ENCODE measurements around the gene CCT5.

Gene CCT5

DNA sequence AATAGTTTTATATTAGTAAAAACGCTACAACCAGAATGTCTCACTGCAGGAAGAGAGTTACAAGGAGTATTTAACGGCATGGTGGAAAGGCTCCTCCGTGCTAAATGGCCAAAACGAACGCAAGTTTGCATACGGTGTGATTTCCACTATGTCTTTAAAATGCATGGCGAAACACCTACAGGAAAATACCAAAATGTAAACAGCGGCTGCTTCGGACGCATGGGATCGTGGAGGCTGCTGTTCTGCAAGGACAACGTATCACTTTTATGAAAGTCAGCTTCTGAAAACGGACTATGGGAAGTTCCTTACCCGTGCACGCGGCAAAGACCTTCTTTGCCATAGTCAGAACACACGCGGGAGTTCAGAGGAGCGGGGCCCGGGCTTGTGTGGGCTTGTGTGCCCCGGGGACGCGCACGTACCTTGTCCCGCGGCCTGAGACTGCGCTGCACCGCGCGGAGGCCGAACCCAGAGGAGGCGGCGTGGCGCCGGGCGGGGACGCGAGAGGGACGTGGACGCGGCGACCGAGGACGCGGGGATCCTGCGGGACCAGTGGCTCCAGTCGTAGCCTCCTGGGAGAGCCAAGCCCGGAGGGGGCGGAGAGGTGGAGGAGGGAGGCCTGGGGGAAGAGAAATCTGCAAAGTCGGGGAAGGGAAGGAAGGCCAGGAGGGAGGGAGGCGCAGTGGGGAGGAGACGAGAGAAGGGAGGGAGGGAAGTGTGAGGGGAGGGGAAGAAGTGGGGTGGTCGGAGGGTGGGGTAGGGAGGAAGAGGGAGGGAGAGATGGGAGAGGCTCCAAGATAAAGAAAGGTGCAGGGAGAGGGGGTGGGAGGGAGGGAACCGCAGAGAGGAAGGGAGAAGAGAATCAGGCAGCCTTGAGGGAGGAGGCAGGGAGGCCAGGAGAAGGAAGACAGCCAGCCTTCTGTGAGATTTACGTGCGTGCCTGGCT, 57.4 kb downstream of the CCT5 start, which contains the start of gene CMBL (continued):
- peak; percentile 47; the same call in 1 of the 2 replicates for TF ChIP-seq ZNF146 (tag by site-specific recombination; IDR thresholded peaks at IDR 0.05)
- peak; percentile 99 for TF ChIP-seq ZNF2 (tag by site-specific recombination; IDR thresholded peaks at IDR 0.05)
- TF ChIP-seq ZNF600 (tag by site-specific recombination; IDR thresholded peaks at IDR 0.05) = peak; percentile 98
- TF ChIP-seq, protein P1, sequence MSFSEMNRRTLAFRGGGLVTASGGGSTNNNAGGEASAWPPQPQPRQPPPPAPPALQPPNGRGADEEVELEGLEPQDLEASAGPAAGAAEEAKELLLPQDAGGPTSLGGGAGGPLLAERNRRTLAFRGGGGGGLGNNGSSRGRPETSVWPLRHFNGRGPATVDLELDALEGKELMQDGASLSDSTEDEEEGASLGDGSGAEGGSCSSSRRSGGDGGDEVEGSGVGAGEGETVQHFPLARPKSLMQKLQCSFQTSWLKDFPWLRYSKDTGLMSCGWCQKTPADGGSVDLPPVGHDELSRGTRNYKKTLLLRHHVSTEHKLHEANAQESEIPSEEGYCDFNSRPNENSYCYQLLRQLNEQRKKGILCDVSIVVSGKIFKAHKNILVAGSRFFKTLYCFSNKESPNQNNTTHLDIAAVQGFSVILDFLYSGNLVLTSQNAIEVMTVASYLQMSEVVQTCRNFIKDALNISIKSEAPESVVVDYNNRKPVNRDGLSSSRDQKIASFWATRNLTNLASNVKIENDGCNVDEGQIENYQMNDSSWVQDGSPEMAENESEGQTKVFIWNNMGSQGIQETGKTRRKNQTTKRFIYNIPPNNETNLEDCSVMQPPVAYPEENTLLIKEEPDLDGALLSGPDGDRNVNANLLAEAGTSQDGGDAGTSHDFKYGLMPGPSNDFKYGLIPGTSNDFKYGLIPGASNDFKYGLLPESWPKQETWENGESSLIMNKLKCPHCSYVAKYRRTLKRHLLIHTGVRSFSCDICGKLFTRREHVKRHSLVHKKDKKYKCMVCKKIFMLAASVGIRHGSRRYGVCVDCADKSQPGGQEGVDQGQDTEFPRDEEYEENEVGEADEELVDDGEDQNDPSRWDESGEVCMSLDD (tag by site-specific recombination; IDR thresholded peaks at IDR 0.05) = peak; percentile 90
- TF ChIP-seq ZNF544 (tag by site-specific recombination; IDR thresholded peaks at IDR 0.05) = no peak
- TF ChIP-seq, protein P2, sequence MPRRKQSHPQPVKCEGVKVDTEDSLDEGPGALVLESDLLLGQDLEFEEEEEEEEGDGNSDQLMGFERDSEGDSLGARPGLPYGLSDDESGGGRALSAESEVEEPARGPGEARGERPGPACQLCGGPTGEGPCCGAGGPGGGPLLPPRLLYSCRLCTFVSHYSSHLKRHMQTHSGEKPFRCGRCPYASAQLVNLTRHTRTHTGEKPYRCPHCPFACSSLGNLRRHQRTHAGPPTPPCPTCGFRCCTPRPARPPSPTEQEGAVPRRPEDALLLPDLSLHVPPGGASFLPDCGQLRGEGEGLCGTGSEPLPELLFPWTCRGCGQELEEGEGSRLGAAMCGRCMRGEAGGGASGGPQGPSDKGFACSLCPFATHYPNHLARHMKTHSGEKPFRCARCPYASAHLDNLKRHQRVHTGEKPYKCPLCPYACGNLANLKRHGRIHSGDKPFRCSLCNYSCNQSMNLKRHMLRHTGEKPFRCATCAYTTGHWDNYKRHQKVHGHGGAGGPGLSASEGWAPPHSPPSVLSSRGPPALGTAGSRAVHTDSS (tag by site-specific recombination; IDR thresholded peaks at IDR 0.05) = no peak
- TF ChIP-seq BCL11B (tag by site-specific recombination; IDR thresholded peaks at IDR 0.05; ENCODE audit: low read depth) = peak; percentile 71; the same call in 1 of the 2 replicates
- peak; percentile 90 for TF ChIP-seq ZNF366 (tag by site-specific recombination; conservative IDR thresholded peaks at IDR 0.05)
- TF ChIP-seq TRIM28 (IDR thresholded peaks at IDR 0.05; ENCODE audit: borderline replicate concordance, low read length) = no peak
- TF ChIP-seq SALL2 (tag by site-specific recombination; IDR thresholded peaks at IDR 0.05; ENCODE audit: borderline replicate concordance) = no peak
- TF ChIP-seq, protein P3, sequence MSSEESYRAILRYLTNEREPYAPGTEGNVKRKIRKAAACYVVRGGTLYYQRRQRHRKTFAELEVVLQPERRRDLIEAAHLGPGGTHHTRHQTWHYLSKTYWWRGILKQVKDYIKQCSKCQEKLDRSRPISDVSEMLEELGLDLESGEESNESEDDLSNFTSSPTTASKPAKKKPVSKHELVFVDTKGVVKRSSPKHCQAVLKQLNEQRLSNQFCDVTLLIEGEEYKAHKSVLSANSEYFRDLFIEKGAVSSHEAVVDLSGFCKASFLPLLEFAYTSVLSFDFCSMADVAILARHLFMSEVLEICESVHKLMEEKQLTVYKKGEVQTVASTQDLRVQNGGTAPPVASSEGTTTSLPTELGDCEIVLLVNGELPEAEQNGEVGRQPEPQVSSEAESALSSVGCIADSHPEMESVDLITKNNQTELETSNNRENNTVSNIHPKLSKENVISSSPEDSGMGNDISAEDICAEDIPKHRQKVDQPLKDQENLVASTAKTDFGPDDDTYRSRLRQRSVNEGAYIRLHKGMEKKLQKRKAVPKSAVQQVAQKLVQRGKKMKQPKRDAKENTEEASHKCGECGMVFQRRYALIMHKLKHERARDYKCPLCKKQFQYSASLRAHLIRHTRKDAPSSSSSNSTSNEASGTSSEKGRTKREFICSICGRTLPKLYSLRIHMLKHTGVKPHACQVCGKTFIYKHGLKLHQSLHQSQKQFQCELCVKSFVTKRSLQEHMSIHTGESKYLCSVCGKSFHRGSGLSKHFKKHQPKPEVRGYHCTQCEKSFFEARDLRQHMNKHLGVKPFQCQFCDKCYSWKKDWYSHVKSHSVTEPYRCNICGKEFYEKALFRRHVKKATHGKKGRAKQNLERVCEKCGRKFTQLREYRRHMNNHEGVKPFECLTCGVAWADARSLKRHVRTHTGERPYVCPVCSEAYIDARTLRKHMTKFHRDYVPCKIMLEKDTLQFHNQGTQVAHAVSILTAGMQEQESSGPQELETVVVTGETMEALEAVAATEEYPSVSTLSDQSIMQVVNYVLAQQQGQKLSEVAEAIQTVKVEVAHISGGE (tag by site-specific recombination; conservative IDR thresholded peaks at IDR 0.05; ENCODE audit: low read depth) = peak; percentile 51
- TF ChIP-seq, protein P4, sequence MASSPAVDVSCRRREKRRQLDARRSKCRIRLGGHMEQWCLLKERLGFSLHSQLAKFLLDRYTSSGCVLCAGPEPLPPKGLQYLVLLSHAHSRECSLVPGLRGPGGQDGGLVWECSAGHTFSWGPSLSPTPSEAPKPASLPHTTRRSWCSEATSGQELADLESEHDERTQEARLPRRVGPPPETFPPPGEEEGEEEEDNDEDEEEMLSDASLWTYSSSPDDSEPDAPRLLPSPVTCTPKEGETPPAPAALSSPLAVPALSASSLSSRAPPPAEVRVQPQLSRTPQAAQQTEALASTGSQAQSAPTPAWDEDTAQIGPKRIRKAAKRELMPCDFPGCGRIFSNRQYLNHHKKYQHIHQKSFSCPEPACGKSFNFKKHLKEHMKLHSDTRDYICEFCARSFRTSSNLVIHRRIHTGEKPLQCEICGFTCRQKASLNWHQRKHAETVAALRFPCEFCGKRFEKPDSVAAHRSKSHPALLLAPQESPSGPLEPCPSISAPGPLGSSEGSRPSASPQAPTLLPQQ (tag by site-specific recombination; IDR thresholded peaks at IDR 0.05) = peak; percentile 78
- TF ChIP-seq ZBTB21 (tag by site-specific recombination; IDR thresholded peaks at IDR 0.05) = no peak
- TF ChIP-seq ZNF629 (tag by site-specific recombination; IDR thresholded peaks at IDR 0.05) = 0 out of 2 replicates have a peak, but pooled peaks have one; percentile 55
- peak; percentile 93 for TF ChIP-seq SP3 (tag by site-specific recombination; IDR thresholded peaks at IDR 0.05)
- no peak for TF ChIP-seq ZNF221 (tag by site-specific recombination; IDR thresholded peaks at IDR 0.05; ENCODE audit: borderline replicate concordance)
- peak; percentile 91 for TF ChIP-seq KLF7 (tag by site-specific recombination; IDR thresholded peaks at IDR 0.05; ENCODE audit: borderline replicate concordance)
- TF ChIP-seq, protein P5, sequence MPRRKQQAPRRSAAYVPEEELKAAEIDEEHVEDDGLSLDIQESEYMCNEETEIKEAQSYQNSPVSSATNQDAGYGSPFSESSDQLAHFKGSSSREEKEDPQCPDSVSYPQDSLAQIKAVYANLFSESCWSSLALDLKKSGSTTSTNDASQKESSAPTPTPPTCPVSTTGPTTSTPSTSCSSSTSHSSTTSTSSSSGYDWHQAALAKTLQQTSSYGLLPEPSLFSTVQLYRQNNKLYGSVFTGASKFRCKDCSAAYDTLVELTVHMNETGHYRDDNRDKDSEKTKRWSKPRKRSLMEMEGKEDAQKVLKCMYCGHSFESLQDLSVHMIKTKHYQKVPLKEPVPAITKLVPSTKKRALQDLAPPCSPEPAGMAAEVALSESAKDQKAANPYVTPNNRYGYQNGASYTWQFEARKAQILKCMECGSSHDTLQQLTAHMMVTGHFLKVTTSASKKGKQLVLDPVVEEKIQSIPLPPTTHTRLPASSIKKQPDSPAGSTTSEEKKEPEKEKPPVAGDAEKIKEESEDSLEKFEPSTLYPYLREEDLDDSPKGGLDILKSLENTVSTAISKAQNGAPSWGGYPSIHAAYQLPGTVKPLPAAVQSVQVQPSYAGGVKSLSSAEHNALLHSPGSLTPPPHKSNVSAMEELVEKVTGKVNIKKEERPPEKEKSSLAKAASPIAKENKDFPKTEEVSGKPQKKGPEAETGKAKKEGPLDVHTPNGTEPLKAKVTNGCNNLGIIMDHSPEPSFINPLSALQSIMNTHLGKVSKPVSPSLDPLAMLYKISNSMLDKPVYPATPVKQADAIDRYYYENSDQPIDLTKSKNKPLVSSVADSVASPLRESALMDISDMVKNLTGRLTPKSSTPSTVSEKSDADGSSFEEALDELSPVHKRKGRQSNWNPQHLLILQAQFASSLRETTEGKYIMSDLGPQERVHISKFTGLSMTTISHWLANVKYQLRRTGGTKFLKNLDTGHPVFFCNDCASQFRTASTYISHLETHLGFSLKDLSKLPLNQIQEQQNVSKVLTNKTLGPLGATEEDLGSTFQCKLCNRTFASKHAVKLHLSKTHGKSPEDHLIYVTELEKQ (tag by site-specific recombination; IDR thresholded peaks at IDR 0.05; ENCODE audit: borderline replicate concordance) = 0 out of 2 replicates have a peak, but pooled peaks have one; percentile 24
- no peak for TF ChIP-seq MEIS1 (CRISPR knock-in tag; IDR thresholded peaks at IDR 0.05; ENCODE audit: borderline replicate concordance)
- peak; percentile 29; the same call in 1 of the 2 replicates for TF ChIP-seq PRDM1 (tag by site-specific recombination; IDR thresholded peaks at IDR 0.05)
- TF ChIP-seq ZNF707 (tag by site-specific recombination; IDR thresholded peaks at IDR 0.05) = no peak
- TF ChIP-seq, protein P6, sequence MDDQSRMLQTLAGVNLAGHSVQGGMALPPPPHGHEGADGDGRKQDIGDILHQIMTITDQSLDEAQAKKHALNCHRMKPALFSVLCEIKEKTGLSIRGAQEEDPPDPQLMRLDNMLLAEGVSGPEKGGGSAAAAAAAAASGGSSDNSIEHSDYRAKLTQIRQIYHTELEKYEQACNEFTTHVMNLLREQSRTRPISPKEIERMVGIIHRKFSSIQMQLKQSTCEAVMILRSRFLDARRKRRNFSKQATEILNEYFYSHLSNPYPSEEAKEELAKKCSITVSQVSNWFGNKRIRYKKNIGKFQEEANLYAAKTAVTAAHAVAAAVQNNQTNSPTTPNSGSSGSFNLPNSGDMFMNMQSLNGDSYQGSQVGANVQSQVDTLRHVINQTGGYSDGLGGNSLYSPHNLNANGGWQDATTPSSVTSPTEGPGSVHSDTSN (CRISPR knock-in tag; IDR thresholded peaks at IDR 0.05) = peak; percentile 64; the same call in 1 of the 2 replicates
- TF ChIP-seq GLI4 (tag by site-specific recombination; IDR thresholded peaks at IDR 0.05) = no peak
- peak; percentile 92 for TF ChIP-seq SP2 (tag by site-specific recombination; IDR thresholded peaks at IDR 0.05)
- TF ChIP-seq ZNF184 (tag by site-specific recombination; IDR thresholded peaks at IDR 0.05) = no peak
